HepG2 (cell line): ENCODE results near the gene OR1F1. TPM values are rescaled to one million over a fixed set of nuclear protein-coding genes. Genes with fewer than 3 reads are reported as not detected.
A peak's percentile ranks its signal among the peaks of the same experiment; 100 is the strongest.

Experiments
- KMT2A ChIP-seq: sonication (generic); formaldehyde crosslinking; IDR thresholded peaks from 2 replicates; pipeline ENCODE4 v1.4.0; 2020; ENCODE audit warnings: missing genetic modification reagents
- PATZ1 ChIP-seq: sonication (generic); formaldehyde crosslinking; IDR thresholded peaks from 2 replicates; pipeline ENCODE4 v1.4.0; 2020; ENCODE audit warnings: missing genetic modification reagents
- PRMT3 ChIP-seq: sonication (generic); formaldehyde crosslinking; IDR thresholded peaks from 2 replicates; pipeline ENCODE4 v1.8.1; 2022; ENCODE audit warnings: low read depth, mild to moderate bottlenecking, moderate library complexity, missing genetic modification reagents, borderline replicate concordance
- RCOR2 ChIP-seq: IDR thresholded peaks from 2 replicates; pipeline ENCODE4 v1.6.1; 2016; ENCODE audit warnings: missing biosample characterization, missing genetic modification reagents
- ZFP36L1 ChIP-seq: sonication (generic); formaldehyde crosslinking; IDR thresholded peaks from 2 replicates; pipeline ENCODE4 v1.8.0; 2022; ENCODE audit warnings: mild to moderate bottlenecking, missing genetic modification reagents, moderate library complexity
- ZNF253 ChIP-seq: sonication (generic); formaldehyde crosslinking; IDR thresholded peaks from 2 replicates; pipeline ENCODE4 v1.8.0; 2022; ENCODE audit warnings: mild to moderate bottlenecking, missing genetic modification reagents, borderline replicate concordance
- ZNF274 ChIP-seq: sonication (generic); formaldehyde crosslinking; IDR thresholded peaks from 2 replicates; pipeline ENCODE4 v1.5.1; 2020; ENCODE audit warnings: mild to moderate bottlenecking, missing genetic modification reagents
- ZNF441 ChIP-seq: sonication (generic); formaldehyde crosslinking; IDR thresholded peaks from 2 replicates; pipeline ENCODE4 v1.7.0; 2021; ENCODE audit warnings: missing genetic modification reagents, borderline replicate concordance
- ZNF446 ChIP-seq: sonication (generic); formaldehyde crosslinking; IDR thresholded peaks from 2 replicates; pipeline ENCODE4 v1.5.0; 2020; ENCODE audit warnings: mild to moderate bottlenecking, missing genetic modification reagents
- ZNF564 ChIP-seq: sonication (generic); formaldehyde crosslinking; IDR thresholded peaks from 2 replicates; pipeline ENCODE4 v1.8.1; 2023; ENCODE audit warnings: mild to moderate bottlenecking, missing genetic modification reagents
- ZNF703 ChIP-seq: sonication (generic); formaldehyde crosslinking; IDR thresholded peaks from 2 replicates; pipeline ENCODE4 v1.5.1; 2020; ENCODE audit warnings: missing genetic modification reagents, mild to moderate bottlenecking, moderate library complexity, borderline replicate concordance
- polyA plus RNA-seq, 8 experiments: library from polyadenylated mRNA; depleted of rRNA in 3 of 8; stranded (reverse) in 7 of 8; unstranded in 1 of 8; fragments of >200 nt; fragmentation: Illumina TruSeq in 4 of 8; extraction: Trizol in 4 of 8; gene quantifications; 2 replicates each; pipeline versions ENCODE4 v1.2.1 to v1.2.3, GENCODE V29; 2011 to 2016; ENCODE audit warnings: low read depth in 4 of 8, missing spikeins in 1 of 8, mixed read lengths in 1 of 8; ENCODE audit not compliant: insufficient read depth in 1 of 8
- total RNA-seq, 5 experiments: library from RNA; depleted of rRNA; stranded (reverse); fragments of >200 nt; fragmentation: Illumina TruSeq; extraction: Trizol; gene quantifications; 2 replicates each; pipeline ENCODE4 v1.2.3, GENCODE V29; 2016; ENCODE audit warnings: low read depth in 1 of 5
- TF ChIP-seq, protein P1 (sequence below): sonication (generic); formaldehyde crosslinking; IDR thresholded peaks from 2 replicates; pipeline ENCODE4 v1.5.1; 2020; ENCODE audit warnings: mild to moderate bottlenecking, missing genetic modification reagents, borderline replicate concordance
- TF ChIP-seq, protein P2 (sequence below): sonication (generic); formaldehyde crosslinking; IDR thresholded peaks from 2 replicates; pipeline ENCODE4 v1.4.0; 2020; ENCODE audit warnings: missing genetic modification reagents, borderline replicate concordance
- TF ChIP-seq, protein P3 (sequence below): fragments of 450-650 bp; IDR thresholded peaks from 2 replicates; pipeline ENCODE4 v1.6.1; 2016

Gene OR1F1
- total and polyA plus RNA-seq, 2 of the 13 experiments (the other 11 are each of a cell fraction or from before 2014, with no cell fraction given), result 0.90 TPM; not detected in 1

- TF ChIP-seq, protein P1, sequence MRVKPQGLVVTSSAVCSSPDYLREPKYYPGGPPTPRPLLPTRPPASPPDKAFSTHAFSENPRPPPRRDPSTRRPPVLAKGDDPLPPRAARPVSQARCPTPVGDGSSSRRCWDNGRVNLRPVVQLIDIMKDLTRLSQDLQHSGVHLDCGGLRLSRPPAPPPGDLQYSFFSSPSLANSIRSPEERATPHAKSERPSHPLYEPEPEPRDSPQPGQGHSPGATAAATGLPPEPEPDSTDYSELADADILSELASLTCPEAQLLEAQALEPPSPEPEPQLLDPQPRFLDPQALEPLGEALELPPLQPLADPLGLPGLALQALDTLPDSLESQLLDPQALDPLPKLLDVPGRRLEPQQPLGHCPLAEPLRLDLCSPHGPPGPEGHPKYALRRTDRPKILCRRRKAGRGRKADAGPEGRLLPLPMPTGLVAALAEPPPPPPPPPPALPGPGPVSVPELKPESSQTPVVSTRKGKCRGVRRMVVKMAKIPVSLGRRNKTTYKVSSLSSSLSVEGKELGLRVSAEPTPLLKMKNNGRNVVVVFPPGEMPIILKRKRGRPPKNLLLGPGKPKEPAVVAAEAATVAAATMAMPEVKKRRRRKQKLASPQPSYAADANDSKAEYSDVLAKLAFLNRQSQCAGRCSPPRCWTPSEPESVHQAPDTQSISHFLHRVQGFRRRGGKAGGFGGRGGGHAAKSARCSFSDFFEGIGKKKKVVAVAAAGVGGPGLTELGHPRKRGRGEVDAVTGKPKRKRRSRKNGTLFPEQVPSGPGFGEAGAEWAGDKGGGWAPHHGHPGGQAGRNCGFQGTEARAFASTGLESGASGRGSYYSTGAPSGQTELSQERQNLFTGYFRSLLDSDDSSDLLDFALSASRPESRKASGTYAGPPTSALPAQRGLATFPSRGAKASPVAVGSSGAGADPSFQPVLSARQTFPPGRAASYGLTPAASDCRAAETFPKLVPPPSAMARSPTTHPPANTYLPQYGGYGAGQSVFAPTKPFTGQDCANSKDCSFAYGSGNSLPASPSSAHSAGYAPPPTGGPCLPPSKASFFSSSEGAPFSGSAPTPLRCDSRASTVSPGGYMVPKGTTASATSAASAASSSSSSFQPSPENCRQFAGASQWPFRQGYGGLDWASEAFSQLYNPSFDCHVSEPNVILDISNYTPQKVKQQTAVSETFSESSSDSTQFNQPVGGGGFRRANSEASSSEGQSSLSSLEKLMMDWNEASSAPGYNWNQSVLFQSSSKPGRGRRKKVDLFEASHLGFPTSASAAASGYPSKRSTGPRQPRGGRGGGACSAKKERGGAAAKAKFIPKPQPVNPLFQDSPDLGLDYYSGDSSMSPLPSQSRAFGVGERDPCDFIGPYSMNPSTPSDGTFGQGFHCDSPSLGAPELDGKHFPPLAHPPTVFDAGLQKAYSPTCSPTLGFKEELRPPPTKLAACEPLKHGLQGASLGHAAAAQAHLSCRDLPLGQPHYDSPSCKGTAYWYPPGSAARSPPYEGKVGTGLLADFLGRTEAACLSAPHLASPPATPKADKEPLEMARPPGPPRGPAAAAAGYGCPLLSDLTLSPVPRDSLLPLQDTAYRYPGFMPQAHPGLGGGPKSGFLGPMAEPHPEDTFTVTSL (CRISPR knock-in tag), result no peak
- TF ChIP-seq ZNF703 (CRISPR knock-in tag) (no peak; the same call in 1 of the 2 replicates), ZNF253 (CRISPR knock-in tag) (no peak), ZNF446 (CRISPR knock-in tag) (no peak), ZNF564 (CRISPR knock-in tag) (0 out of 2 replicates have a peak, but pooled peaks have one; percentile 80), ZFP36L1 (CRISPR knock-in tag) (peak; percentile 32; the same call in 1 of the 2 replicates), PATZ1 (peak; percentile 86), PRMT3 (no peak), ZNF441 (CRISPR knock-in tag) (peak; percentile 44; the same call in 1 of the 2 replicates), ZNF274 (no peak), KMT2A (CRISPR knock-in tag) (no peak), RCOR2 (CRISPR knock-in tag) (no peak)
- TF ChIP-seq, protein P2, sequence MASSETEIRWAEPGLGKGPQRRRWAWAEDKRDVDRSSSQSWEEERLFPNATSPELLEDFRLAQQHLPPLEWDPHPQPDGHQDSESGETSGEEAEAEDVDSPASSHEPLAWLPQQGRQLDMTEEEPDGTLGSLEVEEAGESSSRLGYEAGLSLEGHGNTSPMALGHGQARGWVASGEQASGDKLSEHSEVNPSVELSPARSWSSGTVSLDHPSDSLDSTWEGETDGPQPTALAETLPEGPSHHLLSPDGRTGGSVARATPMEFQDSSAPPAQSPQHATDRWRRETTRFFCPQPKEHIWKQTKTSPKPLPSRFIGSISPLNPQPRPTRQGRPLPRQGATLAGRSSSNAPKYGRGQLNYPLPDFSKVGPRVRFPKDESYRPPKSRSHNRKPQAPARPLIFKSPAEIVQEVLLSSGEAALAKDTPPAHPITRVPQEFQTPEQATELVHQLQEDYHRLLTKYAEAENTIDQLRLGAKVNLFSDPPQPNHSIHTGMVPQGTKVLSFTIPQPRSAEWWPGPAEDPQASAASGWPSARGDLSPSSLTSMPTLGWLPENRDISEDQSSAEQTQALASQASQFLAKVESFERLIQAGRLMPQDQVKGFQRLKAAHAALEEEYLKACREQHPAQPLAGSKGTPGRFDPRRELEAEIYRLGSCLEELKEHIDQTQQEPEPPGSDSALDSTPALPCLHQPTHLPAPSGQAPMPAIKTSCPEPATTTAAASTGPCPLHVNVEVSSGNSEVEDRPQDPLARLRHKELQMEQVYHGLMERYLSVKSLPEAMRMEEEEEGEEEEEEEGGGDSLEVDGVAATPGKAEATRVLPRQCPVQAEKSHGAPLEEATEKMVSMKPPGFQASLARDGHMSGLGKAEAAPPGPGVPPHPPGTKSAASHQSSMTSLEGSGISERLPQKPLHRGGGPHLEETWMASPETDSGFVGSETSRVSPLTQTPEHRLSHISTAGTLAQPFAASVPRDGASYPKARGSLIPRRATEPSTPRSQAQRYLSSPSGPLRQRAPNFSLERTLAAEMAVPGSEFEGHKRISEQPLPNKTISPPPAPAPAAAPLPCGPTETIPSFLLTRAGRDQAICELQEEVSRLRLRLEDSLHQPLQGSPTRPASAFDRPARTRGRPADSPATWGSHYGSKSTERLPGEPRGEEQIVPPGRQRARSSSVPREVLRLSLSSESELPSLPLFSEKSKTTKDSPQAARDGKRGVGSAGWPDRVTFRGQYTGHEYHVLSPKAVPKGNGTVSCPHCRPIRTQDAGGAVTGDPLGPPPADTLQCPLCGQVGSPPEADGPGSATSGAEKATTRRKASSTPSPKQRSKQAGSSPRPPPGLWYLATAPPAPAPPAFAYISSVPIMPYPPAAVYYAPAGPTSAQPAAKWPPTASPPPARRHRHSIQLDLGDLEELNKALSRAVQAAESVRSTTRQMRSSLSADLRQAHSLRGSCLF (CRISPR knock-in tag), result no peak
- TF ChIP-seq, protein P3, sequence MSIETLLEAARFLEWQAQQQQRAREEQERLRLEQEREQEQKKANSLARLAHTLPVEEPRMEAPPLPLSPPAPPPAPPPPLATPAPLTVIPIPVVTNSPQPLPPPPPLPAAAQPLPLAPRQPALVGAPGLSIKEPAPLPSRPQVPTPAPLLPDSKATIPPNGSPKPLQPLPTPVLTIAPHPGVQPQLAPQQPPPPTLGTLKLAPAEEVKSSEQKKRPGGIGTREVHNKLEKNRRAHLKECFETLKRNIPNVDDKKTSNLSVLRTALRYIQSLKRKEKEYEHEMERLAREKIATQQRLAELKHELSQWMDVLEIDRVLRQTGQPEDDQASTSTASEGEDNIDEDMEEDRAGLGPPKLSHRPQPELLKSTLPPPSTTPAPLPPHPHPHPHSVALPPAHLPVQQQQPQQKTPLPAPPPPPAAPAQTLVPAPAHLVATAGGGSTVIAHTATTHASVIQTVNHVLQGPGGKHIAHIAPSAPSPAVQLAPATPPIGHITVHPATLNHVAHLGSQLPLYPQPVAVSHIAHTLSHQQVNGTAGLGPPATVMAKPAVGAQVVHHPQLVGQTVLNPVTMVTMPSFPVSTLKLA, result no peak; the same call in 1 of the 2 replicates
Observed at GRCh38 chr16:3158510-3159314, 29.3 kb upstream of the OR1F1 start (continued).
